ENCODE measurements around the gene RITA1.

Gene RITA1

GRCh38 chr12:113180333-113180732 lies 5.2 kb upstream of the RITA1 start:
- no peak for DNase-seq

DNA sequence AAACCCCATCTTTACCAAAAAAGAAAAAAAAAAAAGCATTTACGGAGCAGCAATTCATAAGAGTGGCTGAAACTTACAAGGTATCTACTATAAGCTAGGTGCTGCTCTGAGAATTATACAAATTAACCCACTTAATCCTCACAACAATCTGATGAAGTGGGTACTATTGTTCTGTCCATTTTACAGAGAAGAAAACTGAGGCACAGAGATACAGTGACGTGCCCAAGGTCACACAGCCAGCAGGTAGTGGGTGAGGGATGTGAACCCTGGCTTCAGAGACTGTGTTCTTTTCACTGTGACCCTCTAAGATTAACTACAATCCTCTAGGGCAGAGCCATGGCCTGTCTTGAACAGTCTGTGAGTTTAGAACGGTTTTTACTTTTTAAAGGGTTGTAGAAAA lies 3.5 kb upstream of the RITA1 start:
- DNase-seq: no peak

DNA sequence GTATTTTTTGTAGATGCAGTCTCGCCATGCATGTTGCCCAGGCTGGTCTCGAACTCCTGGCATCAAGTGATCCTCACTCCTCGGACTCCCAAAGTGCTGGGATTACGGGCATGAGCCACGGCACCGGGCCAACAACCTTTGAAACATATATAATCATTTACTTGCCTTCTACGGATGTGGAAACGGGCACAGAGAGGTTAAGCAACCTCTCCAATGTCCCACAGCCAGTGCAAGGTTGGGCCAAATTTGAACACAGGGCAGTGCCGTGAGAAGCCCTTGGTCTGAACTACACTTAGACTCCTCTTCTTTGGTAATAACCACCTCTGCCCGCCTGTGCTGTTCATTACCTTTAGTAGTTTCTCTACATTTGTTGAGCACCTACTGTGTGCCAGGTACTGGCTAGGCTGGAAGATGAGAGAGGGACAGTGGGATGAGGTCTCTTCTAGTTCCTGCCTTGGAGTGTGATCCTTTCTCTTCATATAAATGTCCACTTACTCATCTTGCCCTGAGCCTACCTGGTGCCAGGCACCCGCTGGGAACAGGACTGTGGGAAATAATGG lies 2.4 kb upstream of the RITA1 start:
- DNase-seq: no peak

DNA sequence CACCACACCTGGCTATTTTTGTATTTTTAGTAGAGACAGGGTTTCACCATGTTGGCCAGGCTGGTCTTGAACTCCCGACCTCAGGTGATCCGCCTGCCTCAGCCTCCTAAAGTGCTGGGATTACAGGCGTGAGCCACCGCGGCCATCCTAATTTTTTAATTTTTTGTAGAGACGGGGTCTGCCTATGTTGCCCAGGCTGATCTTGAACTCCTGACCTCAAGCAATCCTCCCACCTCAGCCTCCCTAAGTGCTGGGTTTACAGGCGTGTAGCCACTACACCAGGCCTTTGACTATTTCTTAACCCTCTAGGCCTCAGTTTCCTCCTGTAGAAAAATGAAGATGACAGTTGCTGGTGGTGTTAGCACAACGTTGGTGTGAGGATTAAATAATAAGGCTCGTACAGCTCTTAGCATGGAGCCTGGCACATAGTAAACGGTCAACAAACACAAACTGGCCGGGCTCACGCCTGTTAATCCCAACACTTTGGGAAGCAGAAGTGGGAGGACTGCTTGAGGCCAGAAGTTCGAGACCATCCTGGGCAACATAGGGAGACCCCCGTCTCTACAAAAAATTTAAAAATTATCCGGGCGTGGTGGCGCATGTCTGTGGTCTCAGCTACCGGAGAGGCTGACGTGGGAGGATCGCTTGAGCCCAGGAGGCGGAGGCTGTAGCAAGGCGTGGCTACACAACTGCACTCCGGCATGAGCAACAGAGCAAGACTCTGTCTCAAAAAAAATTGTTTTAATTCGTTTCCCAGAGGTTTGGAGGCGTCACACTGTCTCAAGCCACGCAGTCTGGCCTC lies 1.2 kb upstream of the RITA1 start:
- DNase-seq: no peak

- peak; percentile 86 for DNase-seq
These were observed 681 bp upstream of the RITA1 start for GRCh38 chr12:113184900-113185179.

- DNase-seq: no peak
These were observed 478 bp downstream of the RITA1 start for GRCh38 chr12:113186033-113186365.

- no peak for DNase-seq
These were observed 1.3 kb downstream of the RITA1 start for GRCh38 chr12:113186666-113187325.

GRCh38 chr12:113189361-113189760 lies 3.8 kb downstream of the RITA1 start:
- no peak for DNase-seq

GRCh38 chr12:113190761-113191160 lies 5.2 kb downstream of the RITA1 start:
- no peak for DNase-seq

GRCh38 chr12:113191227-113191626 lies 5.7 kb downstream of the RITA1 start:
- no peak for DNase-seq

GRCh38 chr12:113194971-113195391 lies 9.5 kb downstream of the RITA1 start:
- DNase-seq: no peak

- DNase-seq: no peak
These were observed 10.1 kb downstream of the RITA1 start for GRCh38 chr12:113195598-113195997.

- DNase-seq: no peak
These were observed 11.1 kb downstream of the RITA1 start for GRCh38 chr12:113196582-113196981.

- DNase-seq: peak; percentile 40 to 59
These were observed 11.5 kb downstream of the RITA1 start for GRCh38 chr12:113196990-113197389.

DNA sequence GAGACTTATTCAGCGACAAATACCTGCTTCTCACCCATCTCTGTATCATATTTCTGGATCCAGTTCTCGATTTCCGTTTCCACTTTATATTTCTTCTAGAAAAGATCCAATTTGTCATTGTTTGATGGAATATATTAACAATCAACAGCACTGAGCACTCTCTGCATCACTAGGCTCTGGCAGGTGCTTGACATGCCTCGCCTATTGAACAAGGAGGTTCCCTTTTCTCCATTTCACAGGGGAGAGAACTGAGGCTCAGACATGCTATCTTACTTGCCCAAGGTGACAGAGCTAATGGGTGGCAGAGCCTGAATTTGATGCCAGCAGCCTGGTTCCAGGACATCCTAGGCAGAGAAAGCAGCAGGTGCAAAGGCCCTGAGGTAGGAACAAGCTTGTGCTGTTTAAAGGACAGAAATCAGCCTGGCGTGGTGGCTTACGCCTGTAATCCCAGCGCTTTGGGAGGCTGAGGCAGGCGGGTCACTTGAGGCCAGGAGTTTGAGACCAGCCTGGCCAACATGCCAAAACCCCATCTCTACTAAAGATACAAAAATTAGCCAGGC lies 12.1 kb downstream of the RITA1 start:
- DNase-seq: no peak

DNA sequence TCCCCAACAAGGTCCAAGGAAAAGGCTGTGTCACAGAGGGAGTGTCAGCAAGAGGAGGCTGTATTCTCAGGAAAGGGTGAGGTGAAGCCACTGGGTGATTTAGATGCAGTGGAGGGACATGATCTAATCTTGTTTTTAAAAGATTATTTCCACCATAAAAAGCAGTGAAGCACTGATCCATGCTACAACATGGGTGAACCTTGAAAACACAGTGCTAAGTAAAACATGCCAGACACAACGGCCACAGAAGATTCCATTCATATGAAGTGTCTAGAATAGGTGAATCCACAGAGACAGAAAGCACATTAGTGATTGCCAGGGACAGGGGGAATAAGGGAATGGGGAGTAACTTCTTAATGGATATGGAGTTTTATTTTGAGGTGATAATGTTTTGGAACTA lies 12.8 kb downstream of the RITA1 start:
- DNase-seq: no peak

DNA sequence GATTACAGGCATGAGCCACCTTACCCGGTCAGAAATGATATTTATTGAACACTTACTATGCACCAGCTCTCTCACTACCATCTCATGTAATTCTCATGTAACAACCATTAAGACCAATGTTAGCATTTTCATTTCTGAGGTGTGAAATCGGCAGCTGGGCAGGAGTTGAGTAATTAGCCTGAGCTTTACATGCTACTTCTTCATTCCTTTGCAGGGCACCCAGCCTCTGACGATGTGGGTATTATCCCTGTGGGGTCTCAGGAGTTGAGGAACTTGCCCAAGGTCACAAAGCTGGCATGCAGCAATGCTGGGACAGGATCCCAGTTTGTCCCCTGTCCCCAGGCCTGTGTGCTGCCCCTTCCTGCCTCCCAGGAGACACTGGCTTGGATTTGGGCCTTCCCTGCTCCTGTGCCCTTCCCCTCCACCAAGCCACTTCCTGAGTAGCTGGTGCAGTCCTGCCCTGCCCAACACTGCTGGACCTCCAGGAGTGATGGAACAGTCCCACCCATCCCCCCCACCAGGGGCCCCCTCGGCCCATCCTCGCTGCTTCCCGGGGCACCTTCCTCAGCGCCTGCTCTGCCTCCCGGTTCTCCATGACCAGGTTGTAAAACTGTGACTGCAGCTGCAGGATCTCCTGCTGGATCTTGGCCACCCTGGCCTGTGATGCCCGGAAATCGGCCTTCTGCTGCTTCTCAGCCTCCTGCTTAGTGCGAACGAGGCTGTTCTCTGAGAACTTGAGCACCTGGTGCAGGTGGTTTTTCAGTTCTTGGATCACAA lies 14.7 kb downstream of the RITA1 start:
- no peak for DNase-seq

DNA sequence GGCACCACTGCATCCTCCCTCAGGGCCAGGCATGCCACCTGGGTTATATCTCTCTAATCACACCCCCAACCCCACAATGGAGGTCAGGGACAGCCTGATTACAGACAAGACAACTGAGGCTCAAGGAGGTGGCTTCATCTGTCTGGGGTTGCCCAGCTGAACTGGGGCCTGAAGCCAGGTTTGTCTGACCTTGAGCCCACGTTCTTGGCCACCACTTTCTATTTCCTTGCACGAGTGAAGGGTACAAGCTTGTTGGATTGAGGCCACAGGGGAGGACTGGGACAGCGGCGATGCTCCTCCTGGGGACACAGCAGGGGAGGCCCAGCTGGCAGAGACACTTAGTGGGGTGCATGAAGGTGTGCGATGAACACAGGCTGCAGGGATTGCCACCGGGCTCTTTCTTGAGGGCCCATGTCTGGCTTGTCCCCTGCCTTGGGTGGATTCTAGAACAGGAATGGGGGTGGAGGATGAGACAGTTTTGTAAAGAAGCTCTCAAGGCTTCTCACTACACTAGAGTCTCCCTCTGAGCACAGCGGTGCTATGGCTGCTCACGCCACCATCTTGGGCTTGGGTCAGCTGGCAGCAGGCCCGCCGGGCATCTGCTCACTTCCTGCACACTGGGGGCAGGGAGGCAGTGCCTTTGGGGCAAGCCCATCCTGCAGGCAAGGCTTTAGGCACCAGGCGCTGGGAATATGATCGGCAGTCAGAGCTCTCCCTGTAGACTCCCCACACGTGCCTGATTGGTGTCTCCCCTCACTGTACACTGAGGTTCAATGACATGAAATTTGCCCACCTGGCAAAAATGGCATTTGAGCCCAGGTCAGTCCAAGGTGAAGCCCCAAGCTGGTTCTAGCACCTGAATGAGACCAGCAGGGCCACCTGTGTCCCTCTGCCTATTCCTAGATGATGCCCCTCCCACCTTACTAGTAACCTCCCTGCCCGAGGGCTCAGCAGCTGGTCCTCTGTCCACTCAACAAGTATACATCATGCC lies 16.0 kb downstream of the RITA1 start:
- no peak for DNase-seq

GRCh38 chr12:113202300-113203075 lies 17.0 kb downstream of the RITA1 start:
- DNase-seq: no peak

- DNase-seq: no peak
These were observed 18.6 kb downstream of the RITA1 start for GRCh38 chr12:113203852-113204760.

Data from activated CD4-positive, alpha-beta T cell treated with anti-CD3 and anti-CD28 coated beads for 4 hours (primary cell).